A172 (cell line): ENCODE measurements around the gene CNIH2. TPM values are rescaled to one million over a fixed set of nuclear protein-coding genes. Genes with fewer than 3 reads are reported as not detected.
"Not testable (repeated sequence)": the region's sequence is repeated elsewhere in the genome, so short reads cannot be mapped to it uniquely, and the experiment has no call there.

Experiments
- DNase-seq: peaks from one replicate; pipeline ENCODE4 v3.0.0-alpha.2; 2015; ENCODE audit warnings: low spot score
- total RNA-seq: library from RNA; depleted of rRNA; stranded (reverse); fragments of >200 nt; shearing (Covaris generic); gene quantifications from 2 replicates; pipeline ENCODE4 v1.2.3, GENCODE V29; 2014

Gene CNIH2
- total RNA-seq, 1 experiment from 2014 or later: 1.9 TPM

DNA sequence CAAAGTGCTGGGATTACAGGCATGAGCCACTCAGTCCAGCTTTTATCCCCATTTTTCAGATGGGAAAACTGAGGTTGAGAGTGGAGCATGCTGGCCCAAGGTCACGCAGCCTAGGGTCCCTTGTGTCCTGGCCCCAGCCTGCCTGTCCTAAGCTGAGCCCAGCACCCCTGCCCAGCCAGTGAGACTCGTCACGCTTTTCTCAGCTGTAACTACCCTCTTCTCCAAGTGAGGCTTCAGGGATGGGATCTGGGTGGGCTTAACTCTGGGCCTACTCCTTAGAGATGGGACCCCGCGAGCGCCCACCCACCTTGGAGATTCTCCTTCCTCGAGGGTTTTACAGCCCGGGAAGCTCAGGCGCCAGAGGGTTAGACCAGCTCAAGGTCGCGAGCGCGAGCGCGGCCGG is 13.3 kb downstream of the CNIH2 start:
- DNase-seq: no peak

DNA sequence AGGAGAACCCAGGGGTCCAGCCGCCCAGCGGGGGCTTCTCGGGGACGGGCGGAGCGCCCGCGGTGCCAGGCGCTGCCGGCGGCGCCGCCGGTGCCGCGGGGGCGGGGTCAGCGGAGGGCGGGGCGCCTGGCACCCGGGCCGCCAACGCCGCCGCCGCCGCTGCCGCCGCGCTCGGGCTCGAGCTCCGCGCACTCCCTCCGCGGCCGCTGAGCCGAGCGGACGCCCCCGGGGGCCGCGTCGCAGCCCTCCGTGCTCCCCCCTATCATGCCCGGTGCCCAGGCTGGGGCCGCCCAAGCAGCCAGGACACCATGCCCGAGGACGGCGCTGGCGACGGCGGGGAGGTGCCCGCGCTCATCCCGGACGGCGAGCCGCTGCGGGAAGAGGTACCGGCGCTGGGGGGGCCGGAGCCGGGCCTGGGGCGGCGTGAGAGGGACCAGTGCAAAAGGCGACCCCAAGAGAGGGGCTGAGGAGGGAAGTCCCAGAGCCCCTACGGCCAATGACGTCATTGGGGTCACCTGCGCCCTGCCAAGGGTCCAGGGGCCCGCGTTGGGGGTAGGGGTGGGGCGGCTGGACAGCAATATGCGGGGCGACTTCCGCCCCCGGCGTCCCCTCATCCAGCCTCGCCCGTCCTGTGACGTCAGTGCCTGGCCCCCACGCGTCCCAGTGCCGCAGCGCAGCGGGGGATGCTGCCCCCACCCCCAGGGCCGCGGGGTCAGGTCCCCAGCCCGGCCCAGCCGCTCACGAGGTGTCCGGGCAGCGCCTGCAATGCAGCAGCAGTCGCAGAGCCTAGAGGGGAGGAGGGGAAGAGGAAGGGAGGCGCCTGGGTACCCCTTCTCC is 13.9 kb downstream of the CNIH2 start, which contains the start of gene TMEM151A:
Gene TMEM151A, plus strand, starts transcription at position 189 of the 837 bp plus-strand sequence. Its CDS starts 120 bp downstream, at position 309.
- DNase-seq: no peak

DNA sequence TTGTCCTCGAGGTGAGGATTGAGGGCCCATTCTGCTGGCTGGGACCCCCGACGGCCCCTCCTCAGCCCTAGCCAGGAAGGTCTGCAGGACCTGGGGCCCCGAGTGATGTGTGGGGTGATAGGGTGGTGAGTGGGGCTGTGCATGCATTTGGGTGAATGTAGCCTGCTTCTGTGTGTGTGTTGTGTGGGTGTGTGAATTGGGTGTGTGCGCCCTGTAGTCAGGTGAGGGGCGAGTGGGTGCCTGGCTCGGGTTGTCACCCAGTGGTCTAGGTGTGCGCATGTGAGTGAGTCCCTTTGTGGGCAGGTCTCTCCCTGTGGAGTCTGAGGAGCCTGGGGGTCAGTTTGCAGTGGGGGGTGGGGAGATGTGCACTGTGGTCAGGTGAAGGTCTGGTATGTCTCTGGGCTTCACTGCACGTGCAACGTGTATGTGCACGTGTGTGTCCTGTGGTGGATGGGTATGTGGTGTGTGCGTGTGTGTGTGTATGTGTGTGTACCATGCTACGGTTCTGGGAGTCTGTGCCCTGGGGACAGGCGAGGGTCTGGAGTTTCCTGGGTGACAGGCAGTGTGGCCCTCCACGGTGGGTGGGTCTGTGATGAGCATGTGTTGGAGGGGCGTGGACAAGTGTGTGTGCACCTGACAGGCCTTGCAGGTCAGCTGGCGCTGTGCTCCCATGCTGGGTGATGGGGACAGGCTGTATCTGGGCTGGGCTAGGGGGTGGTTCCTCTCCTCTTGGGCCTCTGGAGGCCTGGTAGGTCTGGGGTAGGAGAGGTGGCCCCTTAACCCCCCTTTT is 14.8 kb downstream of the CNIH2 start:
- DNase-seq: no peak

DNA sequence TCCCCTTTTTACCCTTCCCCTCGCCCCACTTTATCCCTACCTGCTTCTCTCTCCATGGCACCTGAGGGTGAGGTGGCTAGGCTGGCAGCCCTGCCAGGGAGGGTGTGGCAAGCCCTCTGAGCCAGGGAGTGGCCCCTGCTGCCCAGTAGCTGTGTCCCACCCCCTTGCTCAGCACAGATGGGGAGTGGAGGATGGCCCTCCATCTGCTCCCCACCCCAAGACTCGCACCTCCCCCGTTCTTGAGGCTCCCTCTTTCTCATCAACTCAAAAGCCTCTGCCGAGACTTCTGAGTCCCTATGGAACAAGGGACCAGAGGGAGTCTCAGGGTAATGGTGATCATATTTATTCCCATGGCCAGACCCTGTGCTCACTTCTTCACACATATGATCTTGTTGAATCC is 15.4 kb downstream of the CNIH2 start:
- DNase-seq: no peak

DNA sequence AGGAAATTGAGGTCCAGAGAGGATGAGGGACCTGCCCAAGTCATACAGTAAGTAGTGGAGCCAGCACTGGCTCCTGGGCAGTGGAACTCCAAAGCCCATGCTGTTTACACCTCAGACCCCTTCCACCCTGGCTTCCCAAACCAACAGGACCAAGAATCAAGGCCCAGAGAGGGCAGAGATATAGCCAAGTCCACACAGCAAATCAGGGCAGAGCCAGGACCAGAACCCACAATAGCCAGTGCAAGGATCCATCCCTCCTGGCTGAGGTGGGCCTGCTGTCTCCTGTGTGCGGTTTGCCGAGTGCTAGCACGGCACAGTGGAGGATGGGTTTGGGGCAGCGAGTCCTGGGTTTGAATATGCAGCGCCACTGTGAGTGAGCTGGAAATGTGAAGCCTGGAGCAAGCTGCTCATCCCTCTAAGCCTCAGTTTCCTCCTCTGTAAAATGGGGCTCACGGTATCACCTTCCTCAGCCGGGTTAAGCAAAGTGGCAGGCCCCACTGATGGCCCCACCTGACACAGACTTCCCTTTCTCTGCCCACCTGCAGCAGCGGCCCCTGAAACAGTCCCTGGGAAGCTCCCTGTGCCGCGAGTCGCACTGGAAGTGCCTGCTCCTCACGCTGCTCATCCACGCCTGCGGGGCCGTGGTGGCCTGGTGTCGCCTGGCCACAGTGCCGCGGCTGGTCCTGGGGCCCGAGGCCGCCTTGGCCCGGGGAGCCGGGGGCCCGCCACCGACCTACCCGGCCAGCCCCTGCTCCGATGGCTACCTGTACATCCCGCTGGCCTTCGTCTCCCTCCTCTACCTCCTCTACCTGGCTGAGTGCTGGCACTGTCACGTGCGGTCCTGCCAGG is 16.0 kb downstream of the CNIH2 start:
- no peak for DNase-seq

DNA sequence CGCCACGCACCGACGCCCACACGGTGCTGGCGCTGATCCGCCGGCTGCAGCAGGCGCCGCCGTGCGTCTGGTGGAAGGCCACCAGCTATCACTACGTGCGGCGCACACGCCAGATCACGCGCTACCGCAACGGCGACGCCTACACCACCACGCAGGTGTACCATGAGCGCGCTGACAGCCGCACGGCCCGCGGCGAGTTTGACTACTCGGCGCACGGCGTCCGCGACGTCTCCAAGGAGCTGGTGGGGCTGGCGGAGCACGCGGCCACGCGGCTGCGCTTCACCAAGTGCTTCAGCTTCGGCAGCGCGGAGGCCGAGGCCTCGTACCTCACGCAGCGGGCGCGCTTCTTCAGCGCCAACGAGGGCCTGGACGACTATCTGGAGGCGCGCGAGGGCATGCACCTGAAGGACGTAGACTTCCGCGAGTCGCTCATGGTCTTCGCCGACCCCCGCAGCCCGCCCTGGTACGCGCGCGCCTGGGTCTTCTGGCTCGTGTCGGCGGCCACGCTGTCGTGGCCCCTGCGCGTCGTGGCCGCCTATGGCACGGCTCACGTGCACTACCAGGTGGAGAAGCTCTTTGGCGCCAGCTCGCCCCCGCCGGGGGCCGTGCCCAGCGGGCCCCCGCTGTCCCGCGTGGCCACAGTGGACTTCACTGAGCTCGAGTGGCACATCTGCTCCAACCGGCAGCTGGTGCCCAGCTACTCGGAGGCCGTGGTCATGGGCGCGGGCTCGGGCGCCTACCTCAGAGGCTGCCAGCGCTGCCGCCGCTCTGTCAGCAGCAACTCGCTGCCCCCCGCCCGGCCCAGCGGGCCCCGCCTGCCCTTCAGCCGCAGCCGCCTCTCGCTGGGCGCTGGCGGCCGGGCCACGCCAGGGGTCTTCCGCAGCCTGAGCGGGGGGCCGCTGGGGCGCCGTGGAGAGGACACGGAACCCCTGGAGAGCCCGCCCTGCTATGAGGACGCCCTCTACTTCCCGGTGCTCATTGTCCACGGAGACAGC is 16.9 kb downstream of the CNIH2 start:
- no peak for DNase-seq

DNA sequence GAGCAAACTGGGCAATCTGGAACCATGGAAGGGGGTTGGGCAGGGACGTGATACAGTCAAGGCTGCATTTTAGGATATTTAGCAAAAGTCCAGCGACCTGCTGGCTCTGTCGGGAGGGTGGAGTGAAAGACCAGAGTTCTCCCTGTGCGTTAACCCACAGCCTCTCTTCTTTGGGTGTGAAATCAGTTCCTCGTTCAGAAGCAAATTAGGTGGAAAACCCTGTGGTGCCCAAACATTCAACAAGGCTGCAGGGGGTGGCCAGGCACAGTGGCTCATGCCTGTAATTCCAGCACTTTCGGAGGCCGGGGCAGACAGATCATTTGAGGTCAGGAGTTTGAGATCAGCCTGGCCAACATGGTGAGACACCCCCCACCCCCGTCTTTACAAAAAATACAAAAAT is 19.6 kb downstream of the CNIH2 start:
- no peak for DNase-seq

DNA sequence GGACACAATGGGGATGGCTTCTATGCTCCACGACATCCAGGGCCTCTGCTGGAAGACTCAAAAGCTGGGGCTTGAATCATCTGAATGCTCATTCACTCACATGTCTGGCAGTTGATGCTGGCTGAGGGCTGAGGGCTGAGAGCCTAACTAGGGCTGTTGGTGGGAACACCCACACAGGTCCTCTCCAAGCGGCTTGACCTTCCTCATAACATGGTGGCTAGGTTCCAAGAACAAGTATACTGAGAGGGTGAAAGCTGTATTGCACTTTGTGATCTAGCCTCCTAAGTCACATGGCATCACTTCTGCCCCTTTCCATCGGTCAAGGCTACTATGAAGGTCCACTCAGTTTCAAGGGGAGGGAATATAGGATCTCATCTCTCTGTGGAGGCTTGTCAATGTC is 21.2 kb downstream of the CNIH2 start:
- no peak for DNase-seq

DNA sequence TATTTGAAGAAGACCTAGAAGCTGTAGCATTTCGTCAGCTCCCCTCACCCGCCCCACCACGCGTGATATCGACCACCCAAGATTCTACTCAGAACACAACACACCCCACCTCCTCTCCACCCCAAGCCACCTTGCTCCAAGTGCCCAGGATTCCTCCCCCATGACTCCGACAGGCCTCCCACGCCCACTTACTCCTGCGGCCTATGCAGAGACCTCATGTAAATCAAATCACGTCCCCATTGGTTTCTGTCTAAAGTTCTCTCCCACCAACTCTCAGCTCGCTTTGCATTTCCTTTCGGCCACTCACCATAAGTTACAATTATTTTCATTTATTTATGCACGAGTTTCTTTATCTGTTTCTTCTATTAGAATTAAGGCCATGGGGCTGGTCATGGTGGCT is 24.7 kb downstream of the CNIH2 start:
- DNase-seq: no peak

DNA sequence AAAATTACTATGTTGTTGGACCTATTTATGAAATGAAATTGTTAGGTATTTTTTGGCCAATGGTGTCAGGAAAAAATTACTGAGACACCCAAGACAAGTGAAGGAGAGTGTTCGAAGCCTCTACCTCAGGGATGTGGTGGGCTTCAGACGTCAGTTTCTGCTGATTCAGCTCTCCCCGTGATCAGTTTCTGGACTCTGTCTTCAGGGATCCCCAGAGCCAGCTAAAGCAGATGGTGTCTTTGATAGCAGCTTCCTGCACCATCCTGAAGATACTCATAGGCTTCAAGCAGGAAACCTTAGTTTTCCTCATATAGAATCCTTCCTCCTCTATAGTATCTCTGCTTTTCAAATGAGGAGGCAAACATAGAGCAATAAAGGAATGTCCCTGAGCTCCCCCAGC is 31.5 kb downstream of the CNIH2 start:
- no peak for DNase-seq

DNA sequence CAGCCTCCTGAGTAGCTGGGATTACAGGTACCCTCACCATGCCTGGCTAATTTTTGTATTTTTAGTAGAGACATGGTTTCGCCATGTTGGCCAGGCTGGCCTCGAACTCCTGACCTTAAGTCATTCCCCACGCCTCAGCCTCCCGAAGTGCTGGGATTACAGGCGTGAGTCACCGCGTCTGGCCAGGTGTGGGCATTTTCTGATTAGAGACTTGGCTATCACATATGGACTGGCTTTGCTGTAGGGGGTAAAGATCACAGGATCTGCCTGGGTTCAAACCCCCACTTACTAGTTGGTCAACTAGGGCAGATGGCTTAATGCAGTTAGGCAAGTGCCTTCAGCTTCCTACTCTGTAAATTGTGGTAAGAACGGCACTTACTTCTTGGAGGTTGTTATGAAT is 32.3 kb downstream of the CNIH2 start:
- DNase-seq: no peak

DNA sequence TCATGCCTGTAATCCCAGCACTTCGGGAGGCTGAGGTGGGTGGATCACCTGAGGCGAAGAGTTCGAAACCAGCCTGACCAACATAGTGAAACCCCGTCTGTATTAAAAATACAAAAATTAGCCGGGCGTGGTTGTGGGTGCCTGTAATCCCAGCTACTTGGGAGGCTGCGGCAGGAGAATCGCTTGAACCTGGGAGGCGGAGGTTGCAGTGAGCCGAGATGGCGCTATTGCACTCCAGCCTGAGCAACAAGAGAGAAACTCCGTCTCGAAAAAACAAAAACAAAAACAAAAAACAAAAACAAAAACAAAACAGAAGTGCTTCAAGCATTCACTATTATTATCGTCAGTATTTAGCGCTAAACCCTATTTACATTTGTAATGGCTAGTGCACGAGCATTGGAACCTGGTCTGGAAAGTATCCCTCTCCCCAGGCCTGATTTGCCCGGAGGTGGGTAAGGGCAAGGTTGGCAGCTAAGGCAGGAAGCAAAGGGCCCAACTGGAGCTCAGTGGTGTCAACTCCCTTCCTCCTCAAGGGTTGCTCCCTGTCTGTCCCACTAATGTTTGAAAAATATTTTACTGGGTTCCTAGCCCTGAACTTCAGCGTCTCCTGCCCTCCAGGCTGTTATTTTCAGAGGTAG is 32.9 kb downstream of the CNIH2 start:
- not testable (repeated sequence) for DNase-seq

DNA sequence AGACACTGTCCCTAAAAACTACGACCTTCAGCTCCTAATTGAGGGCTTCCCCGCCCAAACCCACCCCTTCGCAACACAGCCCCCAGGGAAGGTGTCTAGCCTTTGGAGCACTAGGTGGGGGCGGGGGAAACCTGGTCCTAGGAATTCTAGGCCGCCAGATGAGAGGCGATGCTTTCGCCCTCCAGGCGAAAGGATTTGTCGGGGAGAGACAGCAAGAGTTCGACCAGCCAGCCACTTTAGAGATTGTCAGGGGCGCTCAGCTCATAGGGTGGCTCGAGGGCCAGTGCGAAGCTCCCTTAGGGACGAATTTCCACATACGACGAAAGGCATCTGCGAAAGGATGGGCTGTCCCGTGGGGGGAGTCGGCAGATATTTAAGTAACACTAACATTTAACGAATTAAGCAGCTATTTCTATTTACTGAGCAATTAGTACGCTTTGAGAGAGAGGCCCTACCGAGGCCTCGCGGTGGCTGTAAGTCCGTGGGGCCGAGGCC is 33.5 kb downstream of the CNIH2 start:
- no peak for DNase-seq

DNA sequence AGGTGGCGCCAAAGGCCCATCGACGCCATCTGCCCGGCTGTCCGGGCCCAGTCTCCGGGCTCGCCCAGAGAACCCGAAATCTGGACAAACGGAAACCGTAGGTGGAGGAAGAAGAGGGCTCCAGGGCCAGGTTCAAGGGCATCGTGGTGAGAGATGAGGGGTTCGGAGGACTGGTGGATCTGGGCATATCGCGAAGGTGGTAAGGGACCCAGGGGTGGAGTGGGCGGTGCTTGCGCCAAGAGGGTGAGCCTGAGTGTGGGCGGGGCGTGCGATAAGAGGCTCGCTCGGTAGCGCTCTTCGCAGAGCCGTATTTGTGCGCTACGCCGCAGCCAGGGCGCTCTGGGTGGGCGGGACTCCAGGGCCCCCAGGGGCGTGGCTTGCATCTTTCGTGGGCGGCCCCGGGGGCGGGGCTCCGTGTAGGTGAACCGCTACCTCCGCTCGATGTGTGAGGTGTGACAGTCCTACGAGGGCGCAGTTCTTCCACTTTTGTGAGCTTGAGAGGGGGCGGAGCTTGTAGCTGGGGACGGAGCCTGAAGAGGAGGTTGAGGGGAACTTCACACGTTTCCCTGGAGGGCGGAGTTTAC is 34.1 kb downstream of the CNIH2 start:
- peak; percentile 88 for DNase-seq

DNA sequence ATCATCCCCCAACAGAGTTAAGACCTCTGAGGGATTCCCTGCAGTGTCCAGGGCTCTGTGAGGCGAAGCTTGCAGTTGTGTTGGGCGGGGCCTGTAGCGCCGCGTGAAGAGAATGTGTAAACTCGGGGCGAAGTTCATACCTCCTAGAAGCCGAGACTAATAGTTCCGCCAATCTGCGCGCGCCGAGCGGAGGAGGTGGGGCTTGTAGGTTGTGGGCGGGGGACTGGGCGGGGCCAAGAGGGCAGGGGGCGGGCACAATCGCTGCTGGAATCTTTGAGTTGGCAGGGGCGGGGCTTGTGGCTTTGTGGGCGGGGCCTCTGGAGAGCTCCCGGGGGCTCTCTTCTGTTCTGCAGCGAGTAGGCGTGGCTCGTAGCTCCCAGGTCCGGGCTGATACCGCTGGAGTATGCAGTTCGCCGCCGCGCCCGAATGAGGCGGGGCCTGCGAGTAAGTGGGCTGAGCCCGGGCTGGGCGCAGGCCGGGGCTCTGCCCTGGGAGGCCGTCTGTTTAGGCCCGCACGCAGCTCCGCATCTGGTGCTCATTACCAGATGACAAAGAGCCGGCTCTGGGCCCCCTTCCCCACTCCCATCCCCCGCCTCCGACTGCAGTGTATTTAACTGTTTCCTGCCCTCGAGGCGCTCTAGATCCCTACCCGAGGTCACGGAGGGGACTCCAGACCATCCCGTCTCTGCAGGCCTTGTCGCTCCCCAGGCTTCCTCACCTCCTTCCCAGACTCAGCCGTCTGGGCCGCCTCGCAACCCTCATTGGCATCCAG is 34.8 kb downstream of the CNIH2 start:
- DNase-seq: peak; percentile 93

DNA sequence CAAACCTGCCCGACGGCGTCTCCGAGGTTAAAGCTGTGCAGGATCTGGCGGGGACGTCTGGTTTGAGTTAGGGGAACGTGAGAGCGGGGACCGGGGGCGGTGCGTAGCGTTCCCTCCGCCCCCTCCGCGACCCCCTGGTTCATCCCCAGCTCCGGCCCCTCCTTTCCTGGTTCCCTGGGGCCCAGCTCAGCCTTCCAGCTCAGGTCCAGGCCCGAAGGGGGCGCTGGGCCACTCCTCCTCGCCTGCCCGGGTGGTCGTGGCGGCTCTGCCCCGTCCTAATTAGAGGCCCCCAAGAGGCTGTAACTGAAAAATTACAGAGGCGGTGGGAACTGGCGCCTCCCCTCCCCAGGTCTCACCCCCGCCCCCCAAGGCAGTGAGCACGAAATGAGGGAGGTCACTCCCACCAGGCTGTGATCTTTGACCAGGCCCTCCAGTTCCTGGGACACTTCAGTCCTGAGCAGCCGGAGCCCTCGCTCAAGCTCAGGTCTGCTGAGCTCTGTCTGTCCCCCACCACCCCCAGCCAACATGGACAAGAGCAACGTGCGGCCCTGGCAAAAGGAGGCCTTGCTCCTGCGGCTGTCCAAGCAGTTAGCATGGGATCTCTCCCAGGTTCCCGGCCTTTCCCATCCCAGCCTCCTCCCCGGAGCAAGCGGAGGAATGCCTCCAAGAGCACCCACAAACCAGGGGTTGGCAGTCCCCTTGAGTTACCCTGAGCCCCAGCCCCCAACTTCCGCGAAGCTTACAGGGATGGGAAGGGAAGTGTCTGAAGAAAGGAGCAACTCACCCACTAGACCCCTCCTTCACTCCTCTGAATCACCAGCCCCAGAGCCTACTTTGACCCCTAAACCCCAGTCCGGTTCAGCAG is 35.6 kb downstream of the CNIH2 start:
- no peak for DNase-seq

DNA sequence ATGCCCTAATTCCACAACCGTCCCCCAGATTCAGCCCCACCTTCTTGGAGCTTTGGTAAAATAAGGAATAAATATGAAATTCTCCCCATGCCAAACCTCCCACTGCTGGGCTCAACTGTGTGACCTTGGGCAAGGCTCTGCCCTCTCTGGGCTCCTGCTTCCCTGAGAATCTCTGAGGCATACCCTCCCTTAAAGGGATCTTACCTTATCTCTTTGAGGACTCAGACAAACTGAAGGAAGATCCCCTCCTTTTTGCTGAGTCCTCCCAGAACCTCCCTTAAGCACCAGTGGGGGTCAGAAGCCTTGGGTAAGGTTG is 36.2 kb downstream of the CNIH2 start:
- DNase-seq: no peak
